ENCODE data around the gene ZIC5. TPM values are rescaled to one million over a fixed set of nuclear protein-coding genes. Genes with fewer than 3 reads are reported as not detected.

Gene ZIC5
- total and polyA plus RNA-seq, 9 of the 15 experiments (the other 6 are each of a cell fraction or from before 2014, with no cell fraction given) = 0.57 to 2.0 (median 1.1) TPM

- TF ChIP-seq ZNF318 (IDR thresholded peaks at IDR 0.05; ENCODE audit: borderline replicate concordance in 1 of 2, low read depth in 1 of 2) (no peak), ZC3H4 (CRISPR knock-in tag; IDR thresholded peaks at IDR 0.05; ENCODE audit: borderline replicate concordance) (no peak)
- TF ChIP-seq, protein P1, sequence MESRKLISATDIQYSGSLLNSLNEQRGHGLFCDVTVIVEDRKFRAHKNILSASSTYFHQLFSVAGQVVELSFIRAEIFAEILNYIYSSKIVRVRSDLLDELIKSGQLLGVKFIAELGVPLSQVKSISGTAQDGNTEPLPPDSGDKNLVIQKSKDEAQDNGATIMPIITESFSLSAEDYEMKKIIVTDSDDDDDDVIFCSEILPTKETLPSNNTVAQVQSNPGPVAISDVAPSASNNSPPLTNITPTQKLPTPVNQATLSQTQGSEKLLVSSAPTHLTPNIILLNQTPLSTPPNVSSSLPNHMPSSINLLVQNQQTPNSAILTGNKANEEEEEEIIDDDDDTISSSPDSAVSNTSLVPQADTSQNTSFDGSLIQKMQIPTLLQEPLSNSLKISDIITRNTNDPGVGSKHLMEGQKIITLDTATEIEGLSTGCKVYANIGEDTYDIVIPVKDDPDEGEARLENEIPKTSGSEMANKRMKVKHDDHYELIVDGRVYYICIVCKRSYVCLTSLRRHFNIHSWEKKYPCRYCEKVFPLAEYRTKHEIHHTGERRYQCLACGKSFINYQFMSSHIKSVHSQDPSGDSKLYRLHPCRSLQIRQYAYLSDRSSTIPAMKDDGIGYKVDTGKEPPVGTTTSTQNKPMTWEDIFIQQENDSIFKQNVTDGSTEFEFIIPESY (CRISPR knock-in tag; IDR thresholded peaks at IDR 0.05) = 0 out of 2 replicates have a peak, but pooled peaks have one; percentile 7
These were observed 2.9 kb upstream of the ZIC5 start (continued) for GRCh38 chr13:99974296-99974938.

Measured in K562 (cell line).